Stomach (tissue), 4 donors: ENCODE data around the gene WHAMM.

ENCODE experiments used
- CTCF ChIP-seq, 7 experiments: fragments of 450-650 bp in 4 of 7; fragments of 200-600 bp in 3 of 7; sonication (generic) in 3 of 7; IDR thresholded peaks; one replicate each; pipeline ENCODE4 v1.5.1; 2016 to 2019; ENCODE audit warnings: antibody characterized with exemption in 7 of 7, control low read depth in 2 of 7, mild to moderate bottlenecking in 1 of 7
- POLR2AphosphoS5 ChIP-seq, 3 donors: sonication (generic); formaldehyde crosslinking; IDR thresholded peaks; one replicate each; pipeline ENCODE4 v1.6.1; 2016; ENCODE audit warnings: antibody characterized with exemption in 3 of 3

- TF ChIP-seq CTCF (IDR thresholded peaks at IDR 0.05): no peak
- TF ChIP-seq POLR2AphosphoS5 (IDR thresholded peaks at IDR 0.05): no peak
Observed at GRCh38 chr15:82788496-82788895, 20.9 kb upstream of the WHAMM start.
